Measurements from ENCODE around the gene DBNL.

GRCh38 chr7:44087911-44088838 lies 43.7 kb downstream of the DBNL start:
- TF ChIP-seq CTCF (IDR thresholded peaks at IDR 0.05), result no peak
- TF ChIP-seq POLR2A (IDR thresholded peaks at IDR 0.05), result no peak

Measured in right lobe of liver (tissue), 4 donors.